22Rv1 (cell line): ENCODE measurements around the gene SRPRA.

ENCODE experiments used
- H3K27ac ChIP-seq: fragments of 450-650 bp; 2 replicates; pipeline ENCODE4 v1.5.1; 2017
- CTCF ChIP-seq: fragments of 450-650 bp; IDR thresholded peaks from 2 replicates; pipeline ENCODE4 v1.5.1; 2017; ENCODE audit warnings: mild to moderate bottlenecking
- ZFX ChIP-seq: fragments of 450-650 bp; IDR thresholded peaks from 2 replicates; pipeline ENCODE4 v1.6.1; 2017; ENCODE audit warnings: antibody characterized with exemption, borderline replicate concordance

The SRPRA gene

DNA sequence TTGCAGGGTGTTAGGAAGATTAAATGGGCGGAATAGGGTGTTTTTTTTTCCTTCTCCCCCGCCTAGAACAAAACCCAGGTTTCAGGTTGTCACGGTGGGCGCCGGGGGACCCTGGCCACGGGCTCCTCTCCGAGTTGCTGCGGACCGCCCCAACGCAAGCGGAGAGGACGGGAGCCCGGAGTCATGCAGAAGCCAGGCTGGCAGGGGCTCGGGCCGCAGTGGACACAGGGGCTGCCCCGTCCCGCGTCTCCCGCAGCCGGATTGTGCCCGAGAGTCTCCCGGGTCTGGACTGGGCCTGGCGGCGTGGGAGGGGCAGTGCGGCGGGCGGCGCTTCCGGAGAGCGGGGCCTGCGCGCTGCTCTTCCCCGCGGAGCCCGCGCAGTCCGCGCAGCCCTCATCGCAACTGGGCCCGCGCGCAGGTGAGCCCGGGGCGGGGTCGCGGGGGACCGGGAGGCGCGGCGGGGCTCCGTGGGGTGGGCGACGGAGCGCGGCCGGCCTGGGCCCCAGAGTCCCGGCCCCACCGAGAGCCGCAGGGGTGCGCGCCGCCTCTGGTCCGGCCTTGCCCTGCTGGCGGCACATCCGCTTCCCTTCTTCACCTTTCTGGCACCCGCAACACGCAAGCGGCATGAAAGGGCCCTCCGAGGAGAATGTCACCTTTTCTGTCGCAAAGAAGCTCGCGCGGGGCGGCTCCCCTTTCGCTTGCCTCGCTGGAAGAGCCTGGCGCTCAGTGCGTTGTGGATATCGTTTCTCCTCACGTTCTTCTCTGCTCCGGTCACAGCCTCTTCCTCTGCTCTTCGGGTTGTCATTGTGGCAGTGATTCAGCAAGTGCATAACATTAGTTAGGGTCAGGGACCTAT, 14.3 kb upstream of the SRPRA start, which contains the start of gene TIRAP:
Gene TIRAP (plus strand): TSS at position 358 of the 856 bp plus-strand sequence. CDS start 7,802 bp downstream, outside the sequence.
- peak within 1 kb of the TSS; percentile 99 for H3K27ac ChIP-seq
- TF ChIP-seq ZFX (no peak), CTCF (no peak)

DNA sequence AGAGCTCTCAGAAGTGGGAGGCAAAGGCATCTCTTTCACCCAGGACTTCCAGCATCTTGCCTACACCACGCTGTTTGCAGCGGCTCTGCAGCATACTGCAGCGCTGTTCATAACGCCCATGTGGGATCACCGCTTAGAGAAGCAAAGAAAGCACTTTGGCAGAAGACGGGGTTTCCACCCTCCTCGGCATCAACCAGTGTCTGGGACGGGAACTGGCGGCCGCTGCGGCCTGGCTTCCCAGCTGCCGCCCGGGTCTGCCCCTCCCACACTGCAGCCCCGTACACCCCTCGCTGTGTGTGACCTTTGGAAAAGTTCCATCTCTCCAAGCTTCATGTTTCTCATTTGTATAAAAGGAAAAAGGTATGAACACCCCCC, 13.7 kb upstream of the SRPRA start:
- peak overlapping the region; percentile 99 for H3K27ac ChIP-seq
- no peak for TF ChIP-seq CTCF
- TF ChIP-seq ZFX = no peak

DNA sequence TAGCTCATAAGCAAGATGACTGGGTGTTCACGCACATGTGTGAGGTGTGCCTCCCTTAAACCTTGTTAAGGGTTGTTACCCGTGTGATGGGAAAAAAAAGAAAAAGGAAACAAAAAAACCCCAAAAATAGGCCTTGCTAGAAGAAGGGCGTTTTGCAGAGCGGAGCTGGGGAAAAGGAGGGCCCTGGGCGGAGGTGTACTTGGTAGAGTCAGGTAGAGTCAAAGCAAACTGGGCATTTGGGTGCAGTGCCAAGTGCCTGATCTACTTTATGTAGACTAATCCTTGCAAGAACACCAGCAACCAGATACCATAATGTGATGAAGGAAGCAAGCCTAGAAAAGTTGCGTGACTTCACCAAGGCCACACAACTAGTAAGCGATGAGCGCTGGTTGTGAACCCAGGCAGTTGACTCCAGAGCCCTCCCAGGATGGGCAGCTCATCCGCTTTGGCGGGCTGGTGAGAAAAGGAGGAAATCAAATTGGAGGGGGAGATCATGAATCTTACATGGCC, 13.0 kb upstream of the SRPRA start:
- no peak for TF ChIP-seq CTCF
- no peak for TF ChIP-seq ZFX
- peak overlapping the region; percentile 99 for H3K27ac ChIP-seq

GRCh38 chr11:126281245-126281644, 12.6 kb upstream of the SRPRA start:
- H3K27ac ChIP-seq = peak overlapping the region; percentile 99

GRCh38 chr11:126280595-126280994, 11.9 kb upstream of the SRPRA start:
- peak overlapping the region; percentile 99 for H3K27ac ChIP-seq
- no peak for TF ChIP-seq CTCF
- no peak for TF ChIP-seq ZFX

More at GRCh38 chr11:126281245-126281644, 12.6 kb upstream of the SRPRA start:
- no peak for TF ChIP-seq CTCF
- no peak for TF ChIP-seq ZFX

- no peak for TF ChIP-seq ZFX
- no peak for TF ChIP-seq CTCF
- peak overlapping the region; percentile 99 for H3K27ac ChIP-seq
Measured at GRCh38 chr11:126279191-126279590, 10.5 kb upstream of the SRPRA start.

GRCh38 chr11:126277780-126278179, 9.1 kb upstream of the SRPRA start:
- no peak for TF ChIP-seq ZFX
- no peak for TF ChIP-seq CTCF
- H3K27ac ChIP-seq = peak overlapping the region; percentile 99
